Heart right ventricle (tissue), 16 donors: Measurements from ENCODE around the gene LYPD5. TPM values are rescaled to one million over a fixed set of nuclear protein-coding genes. Genes with fewer than 3 reads are reported as not detected.
"Not testable (repeated sequence)": the region's sequence is repeated elsewhere in the genome, so short reads cannot be mapped to it uniquely, and the experiment has no call there.

Experiments used
- ATAC-seq, 8 donors: fragments of 200-7000 bp; cut with Tn5 transposase; one replicate each; pipeline ENCODE4 v1.9.1; 2020; ENCODE audit warnings: mild to moderate bottlenecking in 8 of 8, moderate library complexity in 8 of 8, moderate number of reproducible peaks in 1 of 8
- DNase-seq, 2 donors: peaks; one replicate each; pipeline ENCODE4 v3.0.0-alpha.2; 2020
- H3K27ac ChIP-seq, 10 donors: fragments of 200-600 bp; sonication (generic) in 2 of 10; one replicate each; pipeline versions ENCODE4 v1.5.0 to v1.8.0; 2020 to 2022; ENCODE audit warnings: mild to moderate bottlenecking in 3 of 10
- H3K27me3 ChIP-seq, 7 donors: fragments of 200-600 bp; one replicate each; pipeline ENCODE4 v1.8.0; 2021 to 2022; ENCODE audit warnings: mild to moderate bottlenecking in 2 of 7
- H3K36me3 ChIP-seq, 9 donors: fragments of 200-600 bp; sonication (generic) in 1 of 9; one replicate each; pipeline versions ENCODE4 v1.5.0 to v1.8.0; 2020 to 2022; ENCODE audit warnings: mild to moderate bottlenecking in 2 of 9
- H3K4me1 ChIP-seq, 9 donors: fragments of 200-600 bp; sonication (generic) in 1 of 9; one replicate each; pipeline versions ENCODE4 v1.5.0 to v1.8.0; 2020 to 2022; ENCODE audit warnings: mild to moderate bottlenecking in 4 of 9
- H3K4me3 ChIP-seq, 10 donors: fragments of 200-600 bp; sonication (generic) in 2 of 10; one replicate each; pipeline versions ENCODE4 v1.5.0 to v1.8.0; 2020 to 2022; ENCODE audit warnings: mild to moderate bottlenecking in 7 of 10, moderate library complexity in 2 of 10
- H3K9me3 ChIP-seq, 11 donors: fragments of 200-600 bp in 10 of 11; sonication (generic) in 2 of 11; one replicate each; pipeline versions ENCODE4 v1.5.0 to v1.8.0; 2013 to 2022; ENCODE audit warnings: mild to moderate bottlenecking in 2 of 11, control low read depth in 1 of 11, moderate library complexity in 1 of 11
- CTCF ChIP-seq, 9 donors: fragments of 200-600 bp; sonication (generic) in 2 of 9; IDR thresholded peaks; one replicate each; pipeline versions ENCODE4 v1.5.0 to v1.8.0; 2021 to 2022; ENCODE audit warnings: antibody characterized with exemption in 9 of 9, mild to moderate bottlenecking in 5 of 9, moderate library complexity in 1 of 9
- WGBS, 2 donors: extraction: QIAGEN DNeasy Blood & Tissue Kit; methylation state at CpG; one replicate each; pipeline ENCODE4 v1.1.7; 2013; ENCODE audit warnings: inconsistent platforms in 1 of 2; 5-methylcytosine and 5-hydroxymethylcytosine counted together
- intact Hi-C, 10 donors: fragments of 100-400 bp; cut with DNase I; formaldehyde crosslinking; loops; one replicate each; pipeline versions ENCODE4 v1.11.1 to v1.14.2; 2022
- polyA plus RNA-seq, 2 donors: library from polyadenylated mRNA; stranded (reverse); fragments of 200-250 nt; gene quantifications; one replicate each; pipeline ENCODE4 v1.2.3, GENCODE V29; 2013
- total RNA-seq, 10 donors: library from RNA; stranded (reverse); fragmentation: NEBNext Ultra II Directional in 3 of 10; extraction: Animal tissue kit (Norgen Biotek cat#: 25700) in 3 of 10; gene quantifications; one replicate each; pipeline versions ENCODE4 v1.2.1 to v1.2.4, GENCODE V29; 2021 to 2023
- donor health status: Arrhythmogenic right ventricular cardiomyopathy.
- donor health status: ischemic (EF 13 %, LVEDD 7.1; RV severe dilation, severe dysfunction).
- donor health status: healthy with polysubstance abuse.
- donor health status: DM: no; HTN: yes; CAD: no.
- donor health status: DM: no; HTN: no; CAD: no.
- donor health status: ischemic (EF 25% LVEDD 6.9; RV normal size, moderate dysfunction).
- donor health status: ischemic (EF 25% LVEDD 5.7; RV mildly dilated, moderate dysfunction).
- donor health status: healthy.
- donor health status: DM: yes; HTN: yes; CAD: no.
- donor health status: Ischemic cardiomyopathy.
- donor health status: ischemic (EF 35%, LVEDD 5.7; RV mildly dilated, moderate dysfunction).
- donor health status: nonischemic (EF 11% LVEDD 7.7; RV severe dilation, severe dysfunction).
- donor health status: DM: yes; HTN: yes; CAD: no.
- donor health status: PGD.
- donor health status: ischemic (EF 29% LVEDD 5.4; RV normal size, mild dysfunction).
- donor health status: nonischemic (EF 23%, LVEDD 6.1; RV moderate dilation, normal function).

LYPD5 gene
- total and polyA plus RNA-seq, 12 donors: 0.24 to 5.3 (median 0.90) TPM

DNA sequence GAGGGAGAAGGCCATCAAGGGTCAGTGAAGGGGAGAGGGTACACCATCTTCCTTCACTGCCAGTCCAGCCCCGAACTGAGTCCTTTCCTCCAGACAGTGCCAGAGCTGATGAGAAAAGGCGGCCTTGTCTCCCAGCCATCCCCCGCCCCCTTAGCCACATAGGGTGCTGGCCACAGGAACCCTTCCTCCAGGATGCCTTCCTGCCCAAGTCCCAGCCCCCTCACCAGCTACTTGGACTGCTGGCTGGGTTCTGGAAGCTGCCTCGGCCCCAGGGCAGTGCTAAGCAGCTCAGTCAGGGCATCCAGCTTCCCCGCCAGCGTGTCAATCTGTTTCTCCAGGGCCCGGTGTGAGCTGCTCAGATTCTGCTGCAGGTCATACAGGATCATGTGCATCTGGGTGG lies 34.9 kb downstream of the LYPD5 start:
- no peak overlapping the region for H3K4me3 ChIP-seq
- ATAC-seq (no peak), DNase-seq (no peak)
- peaks cover 0 to 70% (median 0%) of the 10 kb centered on the region in 9 donors for H3K4me1 ChIP-seq
- intact Hi-C loops: no loop called here
- peak overlapping the region in 1 of 10 donors; percentile 83 for H3K27ac ChIP-seq
- H3K9me3 ChIP-seq: no peaks in the 10 kb centered on the region
- WGBS, 2 donors: 76 to 83% methylated on average over 7 of the region's 7 CpGs
- no peaks in the 10 kb centered on the region for H3K36me3 ChIP-seq
- no peaks in the 10 kb centered on the region for H3K27me3 ChIP-seq
- no peak for TF ChIP-seq CTCF (IDR thresholded peaks at IDR 0.05)

DNA sequence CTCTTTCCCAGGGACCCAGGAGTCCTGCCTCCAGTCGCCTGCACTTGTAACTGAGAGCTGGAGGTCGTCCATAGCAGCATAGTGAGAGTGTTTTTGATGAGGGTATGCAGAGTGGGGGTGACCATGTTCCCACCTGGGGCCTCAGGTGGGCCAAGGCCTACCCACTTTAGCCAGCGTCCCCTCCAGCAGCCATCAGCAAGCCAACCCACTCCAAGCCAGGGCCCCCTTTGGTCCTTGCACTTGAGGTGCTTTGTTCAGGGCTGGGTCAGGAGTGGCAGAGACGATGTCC lies 35.5 kb downstream of the LYPD5 start:
- 55 to 67% methylated on average over 4 of the region's 4 CpGs for WGBS, 2 donors

DNA sequence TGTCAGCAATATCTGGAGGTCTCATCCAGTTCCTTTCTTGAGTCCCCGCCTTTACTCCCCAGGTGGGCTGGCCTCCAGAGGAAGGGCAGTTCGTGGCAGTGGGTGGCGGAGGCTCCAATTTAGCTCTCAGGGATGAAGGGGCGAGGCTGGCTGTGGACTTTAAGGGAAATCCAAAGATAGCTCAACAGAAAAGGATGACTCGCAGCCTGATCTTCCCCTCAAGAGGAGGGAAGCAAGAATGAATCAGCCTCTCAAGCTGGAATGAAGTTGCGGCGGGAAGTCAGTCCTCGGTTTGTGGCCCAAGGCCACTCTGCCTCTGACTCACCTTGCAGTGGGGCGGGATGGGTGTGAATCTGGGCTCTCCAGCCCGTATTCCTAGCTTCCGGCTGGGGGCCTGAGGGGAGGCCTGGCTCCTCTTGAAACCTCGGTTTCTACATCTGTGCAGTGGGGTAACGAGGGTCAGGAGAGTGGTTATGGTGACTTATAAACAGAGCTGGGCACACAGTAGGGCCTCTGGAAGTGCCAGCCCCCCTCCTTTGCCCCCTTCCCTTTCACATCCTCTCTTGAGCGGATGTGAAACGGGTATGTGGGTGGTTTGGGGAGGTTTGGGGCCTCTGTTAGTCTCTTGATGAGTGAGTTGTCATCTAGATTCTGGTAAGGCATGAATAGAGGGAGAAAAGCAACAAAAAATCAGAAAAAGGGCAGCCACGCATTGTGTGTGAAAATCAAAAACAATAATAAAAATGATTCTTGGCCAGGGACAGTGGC lies 37.0 kb downstream of the LYPD5 start:
- peak; percentile 32 for DNase-seq
- ATAC-seq: peak; percentile 43 to 81 (median 65)
- intact Hi-C loops: no loop called here
- 52 to 56% methylated on average over 16 of the region's 16 CpGs for WGBS, 2 donors
- Histone ChIP-seq H3K4me3 (no peak overlapping the region), H3K9me3 (no peaks in the 10 kb centered on the region), H3K27me3 (no peaks in the 10 kb centered on the region), H3K36me3 (no peaks in the 10 kb centered on the region), H3K27ac (peak overlapping the region in 8 of 10 donors; percentile 2 to 83 (median 34)), H3K4me1 (peaks cover 0 to 70% (median 0%) of the 10 kb centered on the region in 9 donors)
- TF ChIP-seq CTCF (IDR thresholded peaks at IDR 0.05): no peak

More for the DNA sequence above, 35.5 kb downstream of the LYPD5 start:
- peak in 1 of 9 donors; percentile 18 for TF ChIP-seq CTCF (IDR thresholded peaks at IDR 0.05)
- H3K9me3 ChIP-seq: no peaks in the 10 kb centered on the region
- peaks cover 0 to 70% (median 0%) of the 10 kb centered on the region in 9 donors for H3K4me1 ChIP-seq
- H3K27me3 ChIP-seq: no peaks in the 10 kb centered on the region
- no peak for DNase-seq
- H3K36me3 ChIP-seq: no peaks in the 10 kb centered on the region
- peak overlapping the region in 1 of 10 donors; percentile 83 for H3K27ac ChIP-seq
- no peak for ATAC-seq
- no peak overlapping the region for H3K4me3 ChIP-seq
- intact Hi-C loops: no loop called here

GRCh38 chr19:43764684-43765083 lies 37.6 kb downstream of the LYPD5 start:
- H3K27me3 ChIP-seq, H3K9me3 ChIP-seq, intact Hi-C loops, H3K36me3 ChIP-seq, DNase-seq, H3K4me3 ChIP-seq: not testable (repeated sequence)
- 82% methylated on average over 8 of the region's 8 CpGs for WGBS, 2 donors
- peaks cover 0 to 72% (median 0%) of the 10 kb centered on the region in 9 donors for H3K4me1 ChIP-seq
- peak overlapping the region in 8 of 10 donors; percentile 2 to 83 (median 34) for H3K27ac ChIP-seq
- peak in 3 of 8 donors; percentile 12 to 41 (median 22) for ATAC-seq

- H3K4me1 ChIP-seq: peaks cover 0 to 69% (median 0%) of the 10 kb centered on the region in 9 donors
- intact Hi-C loops: no loop called here
- no peaks in the 10 kb centered on the region for H3K9me3 ChIP-seq
- no peaks in the 10 kb centered on the region for H3K36me3 ChIP-seq
- peak overlapping the region in 4 of 10 donors; percentile 5 to 83 (median 46) for H3K27ac ChIP-seq
- H3K4me3 ChIP-seq: no peak overlapping the region
- ATAC-seq (peak in 4 of 8 donors; percentile 12 to 49 (median 34)), DNase-seq (no peak)
- WGBS, 2 donors: 45 to 56% methylated on average over 3 of the region's 3 CpGs
- no peak for TF ChIP-seq CTCF (IDR thresholded peaks at IDR 0.05)
- H3K27me3 ChIP-seq: no peaks in the 10 kb centered on the region
Measured at GRCh38 chr19:43763473-43763939, 38.7 kb downstream of the LYPD5 start.
